ENCODE data around the gene MLX.

GRCh38 chr17:42560246-42560645, 6.7 kb upstream of the MLX start:
- TF ChIP-seq CTCF (IDR thresholded peaks at IDR 0.05; ENCODE audit: insufficient read depth, low read length, poor library complexity, severe bottlenecking) (no peak), EZH2phosphoT487 (conservative IDR thresholded peaks at IDR 0.05; ENCODE audit: low read length) (no peak)

Measured in SU-DHL-6 (cell line).